Tibial nerve (tissue), 3 donors: ENCODE measurements around the gene DACT3.

Experiments
- CTCF ChIP-seq, 5 experiments: fragments of 200-600 bp in 3 of 5; fragments of 450-650 bp in 2 of 5; sonication (generic) in 3 of 5; IDR thresholded peaks; one replicate each; pipeline ENCODE4 v1.5.1; 2016 to 2019; ENCODE audit warnings: antibody characterized with exemption in 5 of 5, mild to moderate bottlenecking in 3 of 5, moderate library complexity in 2 of 5
- POLR2A ChIP-seq, 2 donors: fragments of 450-650 bp; IDR thresholded peaks; one replicate each; pipeline ENCODE4 v1.6.1; 2017; ENCODE audit warnings: antibody characterized with exemption in 2 of 2, mild to moderate bottlenecking in 2 of 2, moderate library complexity in 2 of 2

- TF ChIP-seq CTCF (IDR thresholded peaks at IDR 0.05) (no peak), POLR2A (IDR thresholded peaks at IDR 0.05) (no peak)
Observed at GRCh38 chr19:46648961-46649960, 11.7 kb downstream of the DACT3 start.
